Type B pancreatic cell (in vitro differentiated cells): Measurements from ENCODE around the gene HOXC10. TPM values are rescaled to one million over a fixed set of nuclear protein-coding genes. Genes with fewer than 3 reads are reported as not detected.
A peak's percentile ranks its signal among the peaks of the same experiment; 100 is the strongest.

Source experiments
- DNase-seq: peaks from one replicate; pipeline ENCODE4 v3.0.0; 2021; ENCODE audit warnings: mixed read lengths; ENCODE audit not compliant: unreplicated experiment; ENCODE audit errors: extremely low spot score
- H3K27ac Mint-ChIP-seq: 2 replicates; pipeline ENCODE4 v1.8.0; 2021; ENCODE audit warnings: mild to moderate bottlenecking, mixed read lengths
- H3K27me3 Mint-ChIP-seq: 2 replicates; pipeline ENCODE4 v1.8.0; 2021; ENCODE audit warnings: mixed read lengths
- H3K36me3 Mint-ChIP-seq: 2 replicates; pipeline ENCODE4 v1.8.0; 2021; ENCODE audit warnings: mixed read lengths
- H3K4me1 Mint-ChIP-seq: one replicate; pipeline ENCODE4 v1.8.0; 2021; ENCODE audit warnings: mixed read lengths; ENCODE audit not compliant: unreplicated experiment
- H3K4me3 Mint-ChIP-seq: 2 replicates; pipeline ENCODE4 v1.8.0; 2021; ENCODE audit warnings: mild to moderate bottlenecking, mixed read lengths
- H3K9me3 Mint-ChIP-seq: 2 replicates; pipeline ENCODE4 v1.8.0; 2021; ENCODE audit warnings: mixed read lengths
- total RNA-seq: library from RNA; stranded (reverse); gene quantifications from 2 replicates; pipeline ENCODE4 v1.2.1, GENCODE V29; 2021; ENCODE audit warnings: low replicate concordance
- TF ChIP-seq, protein P1 (sequence below): fragments of 200-600 bp; sonication (generic); conservative IDR thresholded peaks from 2 replicates; pipeline ENCODE4 v1.5.0; 2021; ENCODE audit warnings: antibody characterized with exemption, mild to moderate bottlenecking

HOXC10 gene
- total RNA-seq, 1 donor from 2014 or later = not detected

DNA sequence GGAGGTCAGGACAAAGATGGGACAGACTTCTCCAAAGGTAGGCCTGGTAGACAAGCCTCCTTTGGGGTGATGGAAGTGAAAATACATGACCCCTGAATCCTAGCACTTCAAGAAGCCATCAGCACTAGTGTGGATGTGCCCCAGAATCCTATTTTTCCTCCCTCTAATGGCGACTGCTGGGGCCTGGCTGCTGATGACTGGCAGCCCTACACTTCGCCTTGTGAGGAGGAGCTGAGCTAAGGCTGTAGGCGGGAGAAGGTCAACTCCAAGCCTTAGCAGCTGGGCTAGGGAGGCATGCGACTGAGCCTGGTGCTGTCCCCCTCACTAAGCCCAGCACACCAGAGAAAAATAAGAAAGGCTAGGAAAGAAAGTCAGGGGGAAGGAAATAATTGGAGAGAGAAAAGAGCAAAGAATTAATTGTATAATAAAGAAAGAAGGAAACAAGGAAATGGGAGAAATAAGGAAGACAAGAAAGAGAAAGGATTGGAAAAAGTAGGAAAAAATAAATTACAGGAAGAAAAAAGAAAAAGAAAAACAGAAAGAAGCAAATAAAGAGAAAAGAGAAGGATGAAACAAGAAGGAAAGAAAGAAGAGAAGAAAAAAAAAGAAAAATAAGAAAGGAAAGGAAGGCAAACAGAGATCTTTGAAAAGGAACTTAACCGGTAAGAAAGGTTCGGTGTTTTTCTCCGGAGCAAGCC lies 4.7 kb upstream of the HOXC10 start:
- H3K36me3 Mint-ChIP-seq = no peaks in the 10 kb centered on the region
- TF ChIP-seq, protein P1, sequence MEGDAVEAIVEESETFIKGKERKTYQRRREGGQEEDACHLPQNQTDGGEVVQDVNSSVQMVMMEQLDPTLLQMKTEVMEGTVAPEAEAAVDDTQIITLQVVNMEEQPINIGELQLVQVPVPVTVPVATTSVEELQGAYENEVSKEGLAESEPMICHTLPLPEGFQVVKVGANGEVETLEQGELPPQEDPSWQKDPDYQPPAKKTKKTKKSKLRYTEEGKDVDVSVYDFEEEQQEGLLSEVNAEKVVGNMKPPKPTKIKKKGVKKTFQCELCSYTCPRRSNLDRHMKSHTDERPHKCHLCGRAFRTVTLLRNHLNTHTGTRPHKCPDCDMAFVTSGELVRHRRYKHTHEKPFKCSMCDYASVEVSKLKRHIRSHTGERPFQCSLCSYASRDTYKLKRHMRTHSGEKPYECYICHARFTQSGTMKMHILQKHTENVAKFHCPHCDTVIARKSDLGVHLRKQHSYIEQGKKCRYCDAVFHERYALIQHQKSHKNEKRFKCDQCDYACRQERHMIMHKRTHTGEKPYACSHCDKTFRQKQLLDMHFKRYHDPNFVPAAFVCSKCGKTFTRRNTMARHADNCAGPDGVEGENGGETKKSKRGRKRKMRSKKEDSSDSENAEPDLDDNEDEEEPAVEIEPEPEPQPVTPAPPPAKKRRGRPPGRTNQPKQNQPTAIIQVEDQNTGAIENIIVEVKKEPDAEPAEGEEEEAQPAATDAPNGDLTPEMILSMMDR = no peak

DNA sequence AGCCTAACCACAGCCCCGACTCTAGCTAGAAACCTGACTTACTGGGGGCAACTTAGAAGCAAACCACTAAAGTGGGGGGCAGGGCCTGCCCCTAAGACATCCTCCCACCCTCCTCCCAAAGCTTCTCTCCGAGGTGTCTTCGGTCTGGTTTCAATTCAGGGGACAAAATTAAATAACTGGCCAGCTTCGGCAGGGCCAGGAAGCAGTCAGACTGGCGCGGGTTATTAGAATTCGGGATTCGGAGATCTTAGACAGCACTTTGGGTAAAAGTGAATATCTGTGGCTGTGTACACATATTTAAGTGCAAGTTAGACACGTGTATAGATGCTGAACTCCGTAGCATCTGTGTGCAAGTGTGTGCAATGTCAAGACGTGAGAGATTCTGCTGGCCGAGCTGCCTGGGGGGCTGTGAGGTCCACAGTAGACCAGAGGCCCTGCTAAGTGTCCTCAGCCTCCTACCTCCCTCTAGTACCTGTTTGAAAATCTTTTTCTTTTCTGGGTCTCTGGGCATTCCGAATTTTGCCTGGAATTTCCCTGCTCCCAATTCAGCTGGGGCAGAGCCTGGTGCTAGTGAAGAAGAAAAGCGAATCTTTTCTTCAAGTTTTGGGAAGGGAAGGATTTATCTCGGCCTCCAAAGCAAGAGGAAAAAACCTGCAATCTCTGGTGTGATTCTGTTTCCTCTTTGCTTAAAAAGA lies 4.0 kb upstream of the HOXC10 start:
- no peak for DNase-seq
- TF ChIP-seq, protein P1 = no peak

More for the DNA sequence above, 4.7 kb upstream of the HOXC10 start:
- no peak for DNase-seq
- no peaks in the 10 kb centered on the region for H3K9me3 Mint-ChIP-seq
- H3K4me3 Mint-ChIP-seq = no peak overlapping the region
- peaks cover 8% of the 10 kb centered on the region for H3K4me1 Mint-ChIP-seq
- no peak overlapping the region for H3K27ac Mint-ChIP-seq
- H3K27me3 Mint-ChIP-seq = peaks cover 98% of the 10 kb centered on the region

DNA sequence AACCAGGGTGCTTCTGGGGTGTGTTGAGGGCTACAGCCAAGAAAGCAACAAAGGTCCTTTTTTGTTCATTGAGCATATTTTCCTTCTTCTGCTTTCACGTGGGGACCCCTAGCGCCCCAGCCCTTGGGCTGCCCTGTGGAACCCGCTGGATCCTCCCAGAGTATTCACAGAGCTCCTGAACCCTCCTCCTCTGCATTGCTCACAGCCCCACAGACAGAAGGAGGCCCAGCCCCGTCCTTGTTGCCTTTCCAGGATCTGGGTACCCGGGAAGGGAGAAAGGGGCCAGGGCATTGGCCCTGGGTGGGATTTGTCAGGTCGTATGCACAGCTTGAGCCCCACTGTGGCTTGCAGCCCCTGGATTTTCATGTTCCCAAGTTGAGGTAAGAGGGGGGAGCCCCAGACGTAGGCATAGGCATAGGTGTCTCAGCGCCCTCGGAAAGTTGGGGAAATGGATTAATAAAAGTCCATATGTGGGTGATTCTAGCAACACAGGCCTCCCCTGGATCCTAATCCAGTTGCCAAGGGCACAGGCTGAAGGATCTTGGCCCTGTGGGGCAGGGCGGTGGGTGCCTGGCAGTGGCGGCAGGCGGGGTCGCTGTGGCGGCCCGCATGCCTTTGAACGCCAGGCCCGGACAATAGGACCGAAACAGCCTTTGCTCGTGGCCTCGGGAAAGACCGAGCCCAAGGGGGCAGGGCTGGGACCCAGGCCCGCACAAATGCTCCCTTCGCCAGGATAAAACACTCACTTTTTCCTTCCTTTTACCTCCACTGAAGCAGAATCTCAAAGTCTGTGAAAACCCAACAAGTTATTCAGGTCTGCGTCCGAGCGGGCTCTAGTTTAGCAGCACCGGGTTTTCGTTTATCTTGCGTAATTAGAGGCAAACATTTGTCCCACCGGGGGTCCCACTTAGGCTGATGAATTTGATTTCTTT lies 3.0 kb upstream of the HOXC10 start:
- Mint-ChIP-seq H3K27ac (no peak overlapping the region), H3K4me1 (peaks cover 6% of the 10 kb centered on the region), H3K27me3 (peaks cover 98% of the 10 kb centered on the region), H3K36me3 (no peaks in the 10 kb centered on the region), H3K4me3 (no peak overlapping the region), H3K9me3 (no peaks in the 10 kb centered on the region)
- TF ChIP-seq, protein P1 = no peak
- DNase-seq = no peak

More for the DNA sequence above, 4.0 kb upstream of the HOXC10 start:
- Mint-ChIP-seq H3K4me3 (no peak overlapping the region), H3K9me3 (no peaks in the 10 kb centered on the region), H3K36me3 (no peaks in the 10 kb centered on the region), H3K27ac (no peak overlapping the region), H3K4me1 (peaks cover 6% of the 10 kb centered on the region), H3K27me3 (peaks cover 98% of the 10 kb centered on the region)

DNA sequence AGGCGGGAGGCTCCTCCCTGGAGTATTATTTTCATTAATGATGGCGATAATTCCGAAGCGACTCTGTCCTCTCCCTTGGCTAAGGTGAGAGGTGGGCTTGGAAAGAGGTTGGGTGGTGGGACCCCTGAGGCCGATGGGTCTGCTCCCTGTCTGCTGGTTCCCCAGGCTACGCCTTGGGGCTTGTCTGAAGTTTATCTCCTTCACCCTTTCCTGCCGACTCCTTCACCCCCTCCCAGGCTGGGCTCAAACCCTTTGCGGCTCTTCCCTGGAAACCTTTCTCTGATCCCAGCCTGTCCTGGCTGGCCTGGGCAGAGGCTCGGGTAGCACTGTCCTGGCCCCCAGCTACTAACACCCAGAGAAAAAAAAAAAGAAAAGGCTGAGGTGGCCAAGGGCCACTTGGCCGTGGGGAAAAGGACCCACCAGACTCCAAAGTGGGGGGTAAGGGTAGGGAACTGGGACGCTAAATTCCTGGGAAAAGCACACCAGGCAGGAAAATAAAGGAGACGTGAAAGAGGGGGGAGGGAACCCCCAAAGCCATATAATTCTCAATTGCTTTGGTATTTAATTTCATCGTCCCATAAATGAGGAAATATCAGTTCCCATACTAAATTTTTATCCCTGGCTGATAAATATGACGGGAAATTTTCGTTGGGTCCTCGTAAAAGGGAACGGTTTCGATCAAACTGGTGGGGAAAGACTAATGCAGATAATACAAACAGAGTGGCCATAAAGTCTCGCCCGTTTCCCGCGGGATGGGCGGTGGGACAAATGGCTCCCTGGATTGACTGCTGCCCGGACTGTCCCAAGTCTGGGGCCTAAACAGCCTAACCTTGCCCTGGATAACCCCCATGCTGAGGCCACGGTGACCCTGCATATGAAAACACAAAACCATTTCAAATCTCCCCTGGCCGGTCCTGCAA lies 2.0 kb upstream of the HOXC10 start:
- Mint-ChIP-seq H3K4me3 (no peak overlapping the region), H3K27ac (peak overlapping the region; percentile 29), H3K4me1 (peaks cover 6% of the 10 kb centered on the region), H3K36me3 (no peaks in the 10 kb centered on the region), H3K27me3 (peaks cover 98% of the 10 kb centered on the region), H3K9me3 (no peaks in the 10 kb centered on the region)
- no peak for DNase-seq
- TF ChIP-seq, protein P1 = no peak

DNA sequence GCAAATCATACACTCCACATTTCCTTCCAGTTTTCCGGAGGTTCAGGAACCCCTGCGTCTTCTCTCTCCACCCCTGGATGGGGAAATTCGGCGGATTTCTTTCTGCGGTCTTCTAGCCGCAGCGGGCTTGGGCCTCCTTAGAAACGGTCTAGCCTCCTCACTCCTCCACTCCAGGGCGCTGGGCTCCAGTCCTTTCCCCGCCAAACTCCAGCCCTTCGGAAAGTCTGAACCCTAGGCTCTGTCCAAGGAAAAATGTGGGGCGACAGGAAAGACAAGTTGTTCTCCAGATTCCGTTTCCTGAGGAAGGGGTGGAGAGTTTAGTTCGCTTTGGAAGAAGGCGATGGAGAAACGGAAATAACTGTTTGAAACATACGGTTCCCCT lies 1.4 kb upstream of the HOXC10 start:
- Mint-ChIP-seq H3K27me3 (peaks cover 98% of the 10 kb centered on the region), H3K9me3 (no peaks in the 10 kb centered on the region), H3K27ac (peak overlapping the region; percentile 29), H3K4me3 (no peak overlapping the region), H3K36me3 (no peaks in the 10 kb centered on the region), H3K4me1 (peaks cover 6% of the 10 kb centered on the region)
- TF ChIP-seq, protein P1 = no peak
- DNase-seq = no peak
